GM21515 (cell line): ENCODE measurements around the gene ALX4.

Experiments
- ATAC-seq: cut with Tn5 transposase; IDR thresholded peaks from one replicate; pipeline ENCODE4 v1.9.1; 2021; ENCODE audit not compliant: unreplicated experiment

Gene ALX4

DNA sequence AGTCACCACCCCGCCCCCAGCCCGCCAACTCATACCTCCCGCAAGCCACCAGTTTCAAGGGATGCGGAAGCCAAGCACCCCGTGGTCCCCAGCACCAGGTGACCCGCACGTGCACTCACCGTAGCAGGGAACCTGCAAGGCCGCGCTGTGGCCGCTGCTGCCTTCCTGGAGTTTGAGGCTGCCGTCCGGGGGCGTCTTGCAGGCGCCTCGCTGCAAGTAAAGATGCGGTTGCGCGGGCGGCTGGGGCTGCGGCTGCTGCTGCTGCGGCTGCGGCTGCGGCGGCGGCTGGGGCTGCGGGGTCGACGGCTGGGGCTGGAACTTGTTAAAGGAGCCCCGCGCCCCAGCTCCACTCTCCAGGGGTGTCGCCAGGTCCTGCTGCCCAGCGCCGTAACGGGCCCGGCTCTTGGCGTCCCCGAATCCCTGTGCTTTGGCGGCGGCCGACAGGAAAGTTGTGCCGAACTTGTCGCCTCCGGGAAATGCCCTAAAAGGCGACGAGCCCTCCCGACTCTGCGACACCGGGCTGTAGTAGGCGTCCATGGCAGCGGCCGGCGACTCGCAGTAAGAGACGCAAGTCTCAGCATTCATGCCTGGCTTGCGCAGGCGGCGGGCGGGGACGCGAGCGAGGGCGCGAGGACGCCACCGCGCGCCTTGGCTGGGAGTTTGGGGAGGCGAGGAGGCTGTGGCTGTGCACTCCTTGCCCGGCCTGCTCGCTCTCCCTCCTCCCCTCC, at the start of gene ALX4:
Gene ALX4 (minus strand): TSS at position 662 of the 728 bp plus-strand sequence. CDS start 77 bp downstream, at position 585.
- ATAC-seq = no peak

- no peak for ATAC-seq
Observed at GRCh38 chr11:44359162-44359561, 49.2 kb upstream of the ALX4 start.

GRCh38 chr11:44358713-44359112, 48.8 kb upstream of the ALX4 start:
- no peak for ATAC-seq

DNA sequence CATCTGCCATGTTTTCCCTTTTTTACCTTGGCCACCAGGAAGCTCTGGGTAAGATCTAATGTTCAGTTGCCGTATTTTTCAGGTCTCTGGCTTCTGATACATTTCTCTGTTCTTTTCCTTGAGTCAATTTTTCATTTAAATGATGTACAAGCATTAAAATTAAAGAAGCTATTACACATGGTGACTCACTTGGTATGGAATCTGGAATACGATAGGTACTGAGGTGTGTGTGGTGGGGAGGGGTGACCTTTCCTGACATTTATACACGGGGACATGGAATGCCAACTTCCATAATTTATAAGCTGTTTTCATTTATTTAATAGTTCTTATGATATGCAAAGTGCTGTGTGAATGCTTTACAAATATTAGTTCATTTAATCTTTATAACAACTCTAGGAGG, 47.8 kb upstream of the ALX4 start:
- ATAC-seq = no peak

- ATAC-seq = no peak
Observed at GRCh38 chr11:44356351-44356750, 46.4 kb upstream of the ALX4 start.

GRCh38 chr11:44351898-44352498, 42.1 kb upstream of the ALX4 start:
- no peak for ATAC-seq

DNA sequence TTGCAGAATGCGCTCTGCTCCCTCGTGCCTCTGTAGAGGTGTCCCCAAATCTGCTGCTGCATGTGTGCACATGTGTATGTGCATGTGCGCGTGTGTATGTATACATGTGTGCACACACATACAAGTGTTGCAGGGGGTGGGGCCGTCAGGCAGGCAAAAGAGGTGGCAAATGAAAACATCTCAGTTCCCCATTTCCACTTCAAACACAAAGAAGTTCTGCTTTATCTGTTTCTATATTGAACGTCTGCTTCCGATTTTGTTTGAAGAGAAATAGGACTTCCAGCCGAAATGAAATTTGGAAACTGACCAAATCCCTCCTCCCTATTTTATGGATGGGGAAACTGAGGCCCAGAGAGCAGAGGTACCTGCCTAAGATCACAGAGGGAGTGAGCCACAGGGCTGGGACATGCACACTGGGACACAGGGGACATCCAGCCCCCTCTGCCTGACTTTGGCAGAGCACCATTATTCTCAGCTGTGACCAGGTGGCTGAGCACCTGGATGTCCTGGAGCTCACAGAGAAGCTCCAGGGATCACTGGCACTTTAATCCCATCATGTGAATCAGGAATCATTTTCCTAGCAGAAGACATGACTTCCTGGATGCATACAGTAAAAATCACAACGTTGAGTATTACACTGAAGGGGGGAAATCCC, 41.2 kb upstream of the ALX4 start:
- peak; percentile 82 for ATAC-seq

DNA sequence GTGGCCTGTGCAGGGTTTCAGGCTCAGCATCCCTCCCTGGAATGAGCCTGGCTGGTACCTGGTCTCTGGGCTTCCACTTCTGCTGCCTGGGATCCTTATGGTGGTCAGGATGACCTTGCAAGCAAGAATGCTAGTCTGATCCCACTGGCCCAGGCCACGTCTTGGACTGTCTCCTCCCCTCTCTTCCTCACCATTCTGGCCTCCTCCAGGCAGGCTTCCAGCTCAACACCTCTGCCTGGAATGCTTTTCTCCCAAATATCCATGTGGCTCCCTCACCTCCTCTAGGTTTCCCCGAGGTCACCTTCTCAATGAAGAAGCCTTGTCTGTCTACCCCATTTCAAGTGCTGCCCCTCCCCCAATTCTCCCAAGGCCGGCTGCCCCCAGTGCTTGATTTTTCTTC, 39.4 kb upstream of the ALX4 start:
- no peak for ATAC-seq

GRCh38 chr11:44348721-44349120, 38.8 kb upstream of the ALX4 start:
- no peak for ATAC-seq

- no peak for ATAC-seq
Observed at GRCh38 chr11:44348114-44348513, 38.2 kb upstream of the ALX4 start.

DNA sequence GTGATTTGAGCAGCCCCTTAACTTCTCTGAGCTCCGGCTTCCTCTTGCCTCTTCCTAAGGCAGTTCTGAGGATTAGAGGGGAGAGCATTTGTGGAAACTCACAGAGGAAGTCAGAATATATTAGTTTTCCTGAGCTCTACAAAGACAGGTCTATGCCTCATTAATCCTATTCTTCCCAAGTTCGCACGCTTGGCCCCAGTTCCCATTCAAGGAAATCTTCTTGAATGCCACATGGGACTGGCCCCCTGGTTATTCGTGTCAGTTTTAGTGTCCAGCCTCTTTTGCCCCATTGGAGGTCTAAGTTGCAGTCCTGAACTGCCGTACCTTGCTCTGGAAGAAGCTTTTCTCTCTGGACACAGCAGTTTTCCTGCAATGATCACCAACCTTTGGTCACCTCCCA, 37.6 kb upstream of the ALX4 start:
- no peak for ATAC-seq

DNA sequence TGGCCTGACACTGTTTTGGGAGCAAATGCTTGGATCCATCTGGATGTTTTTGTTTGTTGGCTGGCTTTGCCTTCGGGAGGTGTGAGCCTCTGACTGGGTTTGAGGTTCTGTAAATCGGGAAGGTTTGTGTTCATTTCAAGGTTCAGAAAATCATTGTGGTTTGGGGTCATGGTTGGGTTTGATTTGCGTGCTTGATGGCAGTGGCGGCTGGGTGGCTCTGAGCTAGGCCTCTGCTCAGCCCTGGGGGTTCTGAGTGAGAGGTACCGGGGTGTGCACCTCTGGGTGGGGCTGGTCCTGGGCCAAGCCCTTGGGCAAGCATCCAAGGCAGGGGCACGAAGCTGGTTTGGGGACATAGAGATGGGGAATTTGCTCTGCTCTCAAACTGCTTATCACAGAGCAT, 37.0 kb upstream of the ALX4 start:
- ATAC-seq = no peak

- ATAC-seq = no peak
Observed at GRCh38 chr11:44345781-44346180, 35.8 kb upstream of the ALX4 start.

DNA sequence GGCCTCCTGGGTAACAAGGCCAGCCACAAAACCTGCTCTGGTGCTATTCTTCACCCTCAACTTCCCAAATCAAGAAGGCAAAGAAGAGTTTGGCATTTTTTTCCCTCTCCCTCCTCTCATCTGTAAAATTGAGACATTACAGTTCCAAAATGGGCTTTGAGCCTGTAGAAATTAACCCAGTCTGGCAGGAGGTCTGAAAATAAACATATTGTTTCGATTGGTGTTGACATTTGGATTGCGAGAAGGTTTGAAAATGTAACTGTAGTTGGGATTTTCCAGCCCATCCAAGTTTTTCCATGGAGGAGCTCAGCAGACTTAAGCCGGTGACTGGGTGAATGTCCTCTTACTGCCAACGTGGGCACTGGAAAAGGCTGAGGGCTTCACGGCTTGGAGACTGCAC, 35.0 kb upstream of the ALX4 start:
- ATAC-seq = no peak

- ATAC-seq = no peak
Observed at GRCh38 chr11:44344423-44344820, 34.5 kb upstream of the ALX4 start.

- no peak for ATAC-seq
Observed at GRCh38 chr11:44343778-44344422, 34.0 kb upstream of the ALX4 start.

DNA sequence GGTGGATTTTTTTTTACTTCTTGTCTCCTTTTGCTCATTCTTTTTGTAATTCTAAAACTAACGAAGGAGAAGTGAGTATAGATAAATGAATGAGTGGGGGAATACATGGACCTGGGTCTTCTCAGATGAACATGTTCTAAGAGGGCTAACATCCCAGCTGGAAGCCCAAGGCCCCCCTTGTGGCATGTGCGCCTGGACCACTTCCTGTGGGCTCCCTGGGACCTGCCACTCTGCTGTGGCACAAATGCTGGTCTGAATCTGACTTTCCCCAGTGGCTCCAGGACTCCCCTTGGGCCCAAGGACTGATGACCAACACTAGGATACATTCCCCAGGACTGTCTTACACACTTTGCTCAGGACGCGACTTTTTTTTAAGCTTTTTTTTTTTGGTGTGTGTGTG, 32.7 kb upstream of the ALX4 start:
- no peak for ATAC-seq

GRCh38 chr11:44340656-44341055, 30.7 kb upstream of the ALX4 start:
- ATAC-seq = no peak

GRCh38 chr11:44339530-44339883, 29.6 kb upstream of the ALX4 start:
- no peak for ATAC-seq

DNA sequence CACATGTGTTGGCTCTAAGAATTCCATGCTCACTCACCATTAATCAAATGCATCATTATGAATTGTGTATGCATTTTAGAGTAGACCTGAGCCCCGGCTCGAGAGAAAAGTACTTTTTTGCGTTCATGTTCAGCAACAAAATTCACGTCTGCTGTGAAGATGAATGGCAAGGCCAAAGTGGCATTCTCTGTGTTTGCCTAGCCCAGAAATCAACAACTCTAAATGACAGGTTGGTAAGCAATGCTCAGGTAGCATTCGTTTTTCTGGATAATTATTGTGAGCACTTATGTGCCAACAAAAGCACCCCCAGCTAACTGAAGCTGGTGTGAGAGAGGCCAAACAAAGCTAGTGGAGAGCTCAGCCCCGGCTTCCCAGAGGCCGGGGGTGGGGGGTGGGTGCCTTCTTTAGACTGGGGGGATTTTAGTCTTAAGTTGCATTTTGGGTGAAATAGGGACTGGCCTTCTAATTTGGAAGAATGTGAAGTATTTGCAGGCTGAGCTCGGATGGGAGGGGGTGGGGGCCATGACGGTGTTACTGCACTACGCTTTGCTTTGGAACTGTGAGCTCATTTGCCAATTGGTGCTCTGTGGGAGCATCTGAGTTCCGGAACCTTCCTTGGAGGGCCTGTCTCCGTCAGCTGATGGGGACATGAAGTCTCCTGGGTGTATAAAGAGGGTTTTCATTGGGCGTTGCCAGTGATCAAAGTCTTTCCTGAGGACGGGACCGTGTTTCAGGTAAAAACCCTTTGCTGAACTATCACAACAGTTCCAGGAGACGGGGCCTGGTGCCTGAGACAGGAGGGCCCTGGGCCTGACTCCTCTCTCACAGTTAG, 29.0 kb upstream of the ALX4 start:
- ATAC-seq = no peak

GRCh38 chr11:44338026-44338425, 28.1 kb upstream of the ALX4 start:
- ATAC-seq = no peak
